ENCODE measurements around the gene SCYL2. TPM values are rescaled to one million over a fixed set of nuclear protein-coding genes. Genes with fewer than 3 reads are reported as not detected.

The SCYL2 gene
- total RNA-seq, 1 donor from 2014 or later, result 123 TPM

GRCh38 chr12:100376161-100376560 lies 109.2 kb downstream of the SCYL2 start:
- no peak for DNase-seq

GRCh38 chr12:100381379-100381778 lies 114.4 kb downstream of the SCYL2 start:
- no peak for DNase-seq

DNA sequence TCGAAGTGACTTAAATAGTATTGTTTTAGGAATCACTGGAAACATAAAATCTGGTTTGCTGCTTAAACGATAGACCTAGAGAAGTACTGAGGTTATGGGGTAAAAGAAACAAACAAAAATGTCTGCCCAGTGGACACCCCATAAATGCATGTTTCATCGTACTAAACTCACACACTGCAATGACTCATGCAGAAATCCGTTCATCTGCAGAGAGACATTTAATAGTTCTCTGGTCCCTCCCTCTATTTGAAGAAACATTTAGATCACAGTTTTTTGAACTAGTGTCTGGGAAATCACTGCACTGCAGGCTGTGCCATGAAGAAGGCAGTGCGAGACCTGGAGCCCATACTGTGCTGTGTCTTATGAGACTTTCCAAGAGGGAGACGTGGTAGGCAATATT lies 115.4 kb downstream of the SCYL2 start:
- no peak for DNase-seq

DNA sequence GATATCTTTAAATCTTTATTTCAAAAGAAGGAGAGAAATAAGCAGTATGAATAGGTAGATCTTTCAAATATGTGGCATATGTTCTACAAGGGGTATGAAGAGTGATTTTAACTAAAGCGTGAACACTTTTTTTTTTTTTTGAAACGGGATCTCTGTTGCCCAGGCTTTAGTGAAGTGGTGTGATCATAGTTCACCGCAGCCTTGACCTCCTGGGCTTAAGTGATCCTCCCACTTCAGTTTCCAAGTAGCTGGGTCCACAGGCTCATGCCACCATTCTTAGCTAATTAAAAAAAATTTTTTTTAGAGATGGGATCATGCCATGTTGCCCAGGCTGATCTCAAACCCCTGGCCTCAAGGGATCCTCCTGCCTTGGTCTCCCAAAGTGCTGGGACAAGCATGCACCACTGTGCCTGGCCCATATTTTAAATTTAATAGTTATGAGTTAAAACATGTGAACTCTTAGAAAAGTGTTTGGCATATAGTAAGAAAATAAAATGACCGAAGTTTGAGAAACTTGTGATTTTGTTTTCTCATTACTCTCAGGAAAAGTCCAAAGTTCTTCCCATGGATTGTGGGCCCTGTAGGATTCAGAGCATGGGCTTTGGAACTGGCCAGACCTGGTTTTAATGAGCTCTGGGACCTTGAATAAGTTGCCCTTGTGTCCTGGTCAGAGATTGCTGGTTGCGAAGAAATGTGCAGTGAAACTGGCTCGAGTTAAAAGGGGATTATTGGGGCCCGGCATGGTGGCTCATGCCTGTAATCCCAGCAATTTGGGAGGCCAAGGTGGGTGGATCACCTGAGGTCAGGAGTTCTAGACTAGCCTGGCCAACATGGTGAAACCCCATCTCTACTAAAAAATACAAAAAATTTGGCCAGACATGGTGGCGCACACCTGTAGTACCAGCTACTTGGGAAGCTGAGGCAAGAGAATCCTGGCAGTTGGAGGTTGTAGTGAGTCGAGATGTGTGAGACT lies 116.9 kb downstream of the SCYL2 start:
- DNase-seq, result no peak

DNA sequence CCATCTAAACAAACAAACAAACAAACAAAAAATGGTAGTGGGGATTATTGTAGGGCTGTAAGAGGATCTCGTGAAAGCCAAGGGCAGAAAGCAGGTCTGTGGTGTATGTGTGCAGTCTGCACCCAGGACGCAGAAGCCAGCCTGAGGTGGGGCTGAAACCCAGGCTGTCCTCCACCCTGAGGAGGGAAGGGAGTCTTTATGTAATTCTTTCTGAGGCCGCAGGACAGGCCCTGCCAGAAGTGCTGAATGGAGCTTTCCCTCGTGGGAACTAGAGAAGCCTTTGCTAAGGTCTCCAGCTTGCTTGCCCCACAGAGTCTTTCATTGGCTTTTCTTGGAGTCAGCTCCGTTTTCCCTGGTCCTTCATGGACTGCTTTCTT lies 117.6 kb downstream of the SCYL2 start:
- no peak for DNase-seq

GRCh38 chr12:100388382-100388781 lies 121.4 kb downstream of the SCYL2 start:
- no peak for DNase-seq

Small RNA genes within 50 kb of the gene (small RNA-seq; reads per million reads assigned to genes)
- not detected for gene RF00019

Other genes starting within 250 kb of the SCYL2 start
- gene BLTP3B, start 124.3 kb upstream of the SCYL2 start, total RNA-seq, result 99.2 TPM
- gene ACTR6, start 66.4 kb upstream of the SCYL2 start, total RNA-seq, result 50.5 TPM
- gene DEPDC4, start 98 bp upstream of the SCYL2 start, total RNA-seq, result 1.2 TPM
- 1.2 TPM for gene SLC17A8, start 89.9 kb downstream of the SCYL2 start, total RNA-seq
- not detected for gene NR1H4, start 206.7 kb downstream of the SCYL2 start, total RNA-seq

Data from occipital lobe (tissue), 3 donors.